Karpas-422 (cell line): ENCODE measurements around the gene PPP1R13L. TPM values are rescaled to one million over a fixed set of nuclear protein-coding genes. Genes with fewer than 3 reads are reported as not detected.
A peak's percentile ranks its signal among the peaks of the same experiment; 100 is the strongest.
"Not testable (repeated sequence)": the region's sequence is repeated elsewhere in the genome, so short reads cannot be mapped to it uniquely, and the experiment has no call there.

Experiments used
- DNase-seq: peaks from one replicate; pipeline ENCODE4 v3.0.0-alpha.2; 2015
- H2AFZ ChIP-seq: fragments of 200-600 bp; sonication (generic); 2 replicates; pipeline ENCODE4 v1.6.1; 2014; ENCODE audit warnings: antibody characterized with exemption, low read length, mixed read lengths
- H3K27ac ChIP-seq: fragments of 200-600 bp; sonication (generic); 2 replicates; pipeline ENCODE4 v1.5.1; 2014; ENCODE audit warnings: mild to moderate bottlenecking, low read length, moderate library complexity
- H3K27me3 ChIP-seq: fragments of 200-600 bp; sonication (generic); 2 replicates; pipeline ENCODE4 v1.6.1; 2014; ENCODE audit warnings: low read length, mixed read lengths
- H3K36me3 ChIP-seq: fragments of 200-600 bp; sonication (generic); 2 replicates; pipeline ENCODE4 v1.6.1; 2014; ENCODE audit warnings: low read length, mixed read lengths; ENCODE audit not compliant: insufficient read depth
- H3K4me1 ChIP-seq: fragments of 200-600 bp; sonication (generic); 2 replicates; pipeline ENCODE4 v1.6.1; 2014; ENCODE audit warnings: mild to moderate bottlenecking, low read length, mixed read lengths
- H3K4me2 ChIP-seq: fragments of 200-600 bp; sonication (generic); 2 replicates; pipeline ENCODE4 v1.6.1; 2014; ENCODE audit warnings: low read length, low read depth, mild to moderate bottlenecking; ENCODE audit not compliant: poor library complexity, severe bottlenecking
- H3K4me3 ChIP-seq: fragments of 200-600 bp; sonication (generic); 2 replicates; pipeline ENCODE4 v1.5.1; 2014; ENCODE audit warnings: mild to moderate bottlenecking, antibody characterized with exemption, low read length, mixed read lengths
- H3K79me2 ChIP-seq: fragments of 200-600 bp; sonication (generic); 2 replicates; pipeline ENCODE4 v1.6.1; 2014; ENCODE audit warnings: mild to moderate bottlenecking, low read length, mixed read lengths
- H3K9ac ChIP-seq: fragments of 200-600 bp; sonication (generic); 2 replicates; pipeline ENCODE4 v1.6.0; 2014; ENCODE audit warnings: low read length
- H3K9me2 ChIP-seq: fragments of 200-600 bp; sonication (generic), shearing (Covaris generic); replicated peaks from 2 replicates; pipeline ENCODE4 v1.6.0; 2014; ENCODE audit warnings: mild to moderate bottlenecking, low read length, moderate library complexity; ENCODE audit not compliant: insufficient read depth
- H3K9me3 ChIP-seq: fragments of 300-700, 200-600 bp; sonication (generic); 2 replicates; pipeline ENCODE4 v1.6.1; 2014; ENCODE audit warnings: low read length, mixed read lengths
- H4K20me1 ChIP-seq: fragments of 200-600 bp; sonication (generic); 2 replicates; pipeline ENCODE4 v1.6.1; 2014; ENCODE audit warnings: mild to moderate bottlenecking, antibody characterized with exemption, low read length, low read depth; ENCODE audit not compliant: insufficient read depth
- small RNA-seq: library from RNA; depleted of rRNA; stranded (forward); fragments of <200 nt; gene quantifications from one replicate; pipeline ENCODE3, GENCODE V24; 2014
- total RNA-seq: library from RNA; depleted of rRNA; stranded (reverse); fragments of >200 nt; shearing (Covaris generic); gene quantifications from 2 replicates; pipeline ENCODE4 v1.2.3, GENCODE V29; 2014; ENCODE audit warnings: low replicate concordance; rRNA removed

Gene PPP1R13L
- total RNA-seq, 1 experiment from 2014 or later, result 1.1 TPM

- no peak within 1 kb of the TSS for H3K9ac ChIP-seq
- H3K4me2 ChIP-seq, result no peak within 1 kb of the TSS
These were observed 64.5 kb downstream of the PPP1R13L start, which contains the start of gene KLC3 for GRCh38 chr19:45340232-45340898. Gene KLC3, plus strand, starts transcription at chr19:45340750. Its CDS starts 4,792 bp downstream, at chr19:45345542.

GRCh38 chr19:45339629-45340028, 65.2 kb downstream of the PPP1R13L start:
- no peaks in the 10 kb centered on the region for H3K27me3 ChIP-seq

More at GRCh38 chr19:45340232-45340898, 64.5 kb downstream of the PPP1R13L start, which contains the start of gene KLC3:
- H3K9me2 ChIP-seq, result no peaks in the 10 kb centered on the region
- H3K4me1 ChIP-seq, result peaks cover 2% of the 10 kb centered on the region; the same call in 1 of the 2 replicates
- H3K79me2 ChIP-seq, result no peaks in the 10 kb centered on the region
- no peak within 1 kb of the TSS for H3K27ac ChIP-seq
- no peak within 1 kb of the TSS for H3K4me3 ChIP-seq
- no peaks in the 10 kb centered on the region for H3K27me3 ChIP-seq
- H3K9me3 ChIP-seq, result no peaks in the 10 kb centered on the region
- DNase-seq, result no peak
- H4K20me1 ChIP-seq, result no peaks in the 10 kb centered on the region
- no peaks in the 10 kb centered on the region for H3K36me3 ChIP-seq
- H2AFZ ChIP-seq, result no peak within 1 kb of the TSS

DNA sequence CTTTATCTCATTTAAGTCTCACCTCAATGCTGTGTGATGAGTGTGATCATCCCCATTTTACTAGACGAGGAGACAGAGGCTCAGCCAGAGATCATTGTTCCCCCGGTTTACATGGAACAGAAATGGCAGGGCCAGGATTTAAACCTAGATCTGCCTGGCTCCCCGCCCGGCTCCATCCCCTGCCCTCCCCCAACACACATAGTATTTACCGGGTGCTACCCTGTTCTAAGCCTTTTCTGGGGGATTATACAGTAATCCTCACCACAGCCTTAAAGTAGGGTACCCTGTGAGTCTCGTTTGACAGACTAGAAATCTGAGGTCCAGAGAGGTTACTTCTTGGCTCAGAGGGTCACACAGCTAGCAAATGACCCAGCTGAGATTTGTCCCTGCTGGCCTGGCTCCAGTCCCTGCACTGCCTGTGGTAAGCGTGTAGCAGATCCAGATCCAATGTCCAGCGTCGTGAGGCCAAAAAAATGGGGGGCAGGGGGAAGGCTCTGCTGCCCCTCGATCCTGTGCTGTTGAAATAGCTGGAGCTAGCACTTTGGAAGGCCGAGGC, 68.1 kb downstream of the PPP1R13L start:
- H3K27me3 ChIP-seq, result no peaks in the 10 kb centered on the region

More at GRCh38 chr19:45339629-45340028, 65.2 kb downstream of the PPP1R13L start:
- Histone ChIP-seq H3K9me3 (no peaks in the 10 kb centered on the region), H3K4me2 (no peak overlapping the region), H3K36me3 (no peaks in the 10 kb centered on the region), H3K4me3 (no peak overlapping the region), H3K27ac (no peak overlapping the region), H3K79me2 (no peaks in the 10 kb centered on the region), H3K9ac (no peak overlapping the region), H3K9me2 (no peaks in the 10 kb centered on the region), H3K4me1 (peaks cover 2% of the 10 kb centered on the region; the same call in 1 of the 2 replicates), H2AFZ (no peak overlapping the region), H4K20me1 (no peaks in the 10 kb centered on the region)
- no peak for DNase-seq

GRCh38 chr19:45334881-45335280, 70.0 kb downstream of the PPP1R13L start:
- not testable (repeated sequence) for H3K4me2 ChIP-seq, DNase-seq

More for the DNA sequence above, 68.1 kb downstream of the PPP1R13L start:
- Histone ChIP-seq H3K79me2 (no peaks in the 10 kb centered on the region), H3K9me3 (no peaks in the 10 kb centered on the region), H3K9me2 (no peaks in the 10 kb centered on the region), H3K4me2 (no peak overlapping the region), H3K4me3 (no peak overlapping the region), H4K20me1 (no peaks in the 10 kb centered on the region), H3K36me3 (no peaks in the 10 kb centered on the region), H3K4me1 (peaks cover 2% of the 10 kb centered on the region; the same call in 1 of the 2 replicates), H3K9ac (no peak overlapping the region), H3K27ac (no peak overlapping the region), H2AFZ (no peak overlapping the region)
- DNase-seq, result no peak

DNA sequence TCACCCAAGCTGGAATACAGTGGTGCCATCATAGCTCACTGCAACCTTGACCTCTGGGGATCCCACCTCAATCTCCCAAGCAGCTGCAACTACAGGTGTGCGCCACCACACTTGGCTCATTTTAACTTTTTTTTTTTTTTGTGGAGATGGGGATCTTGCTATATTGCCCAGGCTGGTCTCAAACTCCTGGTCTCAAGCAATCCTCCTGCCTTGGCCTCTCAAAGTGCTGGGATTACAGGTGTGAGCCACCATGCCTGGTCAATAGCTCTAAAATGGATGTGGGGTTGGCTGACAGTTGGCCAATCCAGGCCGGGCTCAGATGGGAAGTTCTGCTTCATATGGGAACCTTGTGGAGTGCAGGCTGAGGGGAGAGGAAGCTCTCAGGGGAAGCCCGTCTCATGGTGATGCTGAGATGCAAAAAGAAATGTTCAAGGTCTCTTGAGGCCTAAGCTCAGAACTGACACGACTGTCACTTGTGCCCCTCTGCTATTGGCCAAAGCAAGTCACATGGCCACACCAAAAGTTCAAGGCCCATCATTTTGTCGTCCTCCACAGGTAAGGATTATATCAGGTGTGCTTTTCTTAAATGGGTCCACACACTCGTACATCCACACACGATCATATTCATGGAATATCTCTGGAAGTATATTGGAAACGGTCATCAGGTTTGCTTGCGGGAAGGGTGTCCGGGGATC, 71.1 kb downstream of the PPP1R13L start:
- DNase-seq, result peak; percentile 54
- H3K4me3 ChIP-seq, result no peak overlapping the region
- H3K9ac ChIP-seq, result no peak overlapping the region
- H3K4me1 ChIP-seq, result peaks cover 2% of the 10 kb centered on the region; the same call in 1 of the 2 replicates
- H3K79me2 ChIP-seq, result no peaks in the 10 kb centered on the region
- H3K9me2 ChIP-seq, result no peaks in the 10 kb centered on the region
- no peaks in the 10 kb centered on the region for H4K20me1 ChIP-seq
- no peak overlapping the region for H3K4me2 ChIP-seq
- H3K9me3 ChIP-seq, result no peaks in the 10 kb centered on the region
- H3K27ac ChIP-seq, result no peak overlapping the region
- H3K36me3 ChIP-seq, result no peaks in the 10 kb centered on the region
- no peak overlapping the region for H2AFZ ChIP-seq
- H3K27me3 ChIP-seq, result no peaks in the 10 kb centered on the region

More at GRCh38 chr19:45334881-45335280, 70.0 kb downstream of the PPP1R13L start:
- H3K36me3 ChIP-seq, H3K4me3 ChIP-seq, H3K79me2 ChIP-seq, H3K4me1 ChIP-seq, H3K27ac ChIP-seq, H3K9me3 ChIP-seq, H4K20me1 ChIP-seq, H3K27me3 ChIP-seq, H2AFZ ChIP-seq, H3K9ac ChIP-seq, H3K9me2 ChIP-seq: not testable (repeated sequence)

- H3K4me2 ChIP-seq, result no peak overlapping the region
These were observed 73.5 kb downstream of the PPP1R13L start for GRCh38 chr19:45331411-45331810.

More at GRCh38 chr19:45331411-45331810, 73.5 kb downstream of the PPP1R13L start:
- no peak overlapping the region for H2AFZ ChIP-seq
- H3K27me3 ChIP-seq, result no peaks in the 10 kb centered on the region
- H3K27ac ChIP-seq, result no peak overlapping the region
- H3K4me3 ChIP-seq, result no peak overlapping the region
- H3K36me3 ChIP-seq, result no peaks in the 10 kb centered on the region
- H4K20me1 ChIP-seq, result no peaks in the 10 kb centered on the region
- DNase-seq, result peak; percentile 74
- no peak overlapping the region for H3K9ac ChIP-seq
- H3K9me2 ChIP-seq, result no peaks in the 10 kb centered on the region
- peaks cover 1% of the 10 kb centered on the region; the same call in 1 of the 2 replicates for H3K4me1 ChIP-seq
- no peaks in the 10 kb centered on the region for H3K9me3 ChIP-seq
- H3K79me2 ChIP-seq, result no peaks in the 10 kb centered on the region

Small RNA genes lying within 50 kb of the gene (small RNA-seq; reads per million reads assigned to genes)
- not detected for gene MIR6088

Other genes with a start within 250 kb of the PPP1R13L start
- gene NKPD1, start 244.1 kb downstream of the PPP1R13L start, total RNA-seq, result 1.2 TPM in 1 of 2 replicates, not detected in the other
- gene TRAPPC6A, start 226.8 kb downstream of the PPP1R13L start, total RNA-seq, result 32.2 and 62.8 TPM in 2 replicates
- gene BLOC1S3, start 226.3 kb downstream of the PPP1R13L start, total RNA-seq, result 4.4 and 8.5 TPM in 2 replicates
- not detected in 2 replicates for gene EXOC3L2, start 159.7 kb downstream of the PPP1R13L start, total RNA-seq
- 17.9 and 20.2 TPM in 2 replicates for gene MARK4, start 153.8 kb downstream of the PPP1R13L start, total RNA-seq
- not detected in 2 replicates for gene CKM, start 82.2 kb downstream of the PPP1R13L start, total RNA-seq
- not detected in 2 replicates for gene KLC3, start 64.3 kb downstream of the PPP1R13L start, total RNA-seq
- gene ERCC2, start 34.5 kb downstream of the PPP1R13L start, total RNA-seq, result 15.4 and 23.4 TPM in 2 replicates
- gene POLR1G, start 1.6 kb upstream of the PPP1R13L start, total RNA-seq, result 6.6 and 10.5 TPM in 2 replicates
- 121 and 175 TPM in 2 replicates for gene ERCC1, start 18.8 kb upstream of the PPP1R13L start, total RNA-seq
- gene FOSB, start 62.9 kb upstream of the PPP1R13L start, total RNA-seq, result 2.5 and 4.0 TPM in 2 replicates
- gene RTN2, start 92.0 kb upstream of the PPP1R13L start, total RNA-seq, result 3.1 and 4.6 TPM in 2 replicates
- gene PPM1N, start 93.4 kb upstream of the PPP1R13L start, total RNA-seq, result 0.71 and 8.0 TPM in 2 replicates
- 77.9 and 97.9 TPM in 2 replicates for gene VASP, start 102.4 kb upstream of the PPP1R13L start, total RNA-seq
- gene OPA3, start 179.7 kb upstream of the PPP1R13L start, total RNA-seq, result 4.7 and 4.8 TPM in 2 replicates
- gene GPR4, start 197.1 kb upstream of the PPP1R13L start, total RNA-seq, result 0.26 and 0.83 TPM in 2 replicates
- gene EML2, start 234.3 kb upstream of the PPP1R13L start, total RNA-seq, result 40.3 and 86.4 TPM in 2 replicates